ENCODE data around the gene DYNC1H1.
"Not testable (repeated sequence)": the region's sequence is repeated elsewhere in the genome, so short reads cannot be mapped to it uniquely, and the experiment has no call there.

DYNC1H1 gene

DNA sequence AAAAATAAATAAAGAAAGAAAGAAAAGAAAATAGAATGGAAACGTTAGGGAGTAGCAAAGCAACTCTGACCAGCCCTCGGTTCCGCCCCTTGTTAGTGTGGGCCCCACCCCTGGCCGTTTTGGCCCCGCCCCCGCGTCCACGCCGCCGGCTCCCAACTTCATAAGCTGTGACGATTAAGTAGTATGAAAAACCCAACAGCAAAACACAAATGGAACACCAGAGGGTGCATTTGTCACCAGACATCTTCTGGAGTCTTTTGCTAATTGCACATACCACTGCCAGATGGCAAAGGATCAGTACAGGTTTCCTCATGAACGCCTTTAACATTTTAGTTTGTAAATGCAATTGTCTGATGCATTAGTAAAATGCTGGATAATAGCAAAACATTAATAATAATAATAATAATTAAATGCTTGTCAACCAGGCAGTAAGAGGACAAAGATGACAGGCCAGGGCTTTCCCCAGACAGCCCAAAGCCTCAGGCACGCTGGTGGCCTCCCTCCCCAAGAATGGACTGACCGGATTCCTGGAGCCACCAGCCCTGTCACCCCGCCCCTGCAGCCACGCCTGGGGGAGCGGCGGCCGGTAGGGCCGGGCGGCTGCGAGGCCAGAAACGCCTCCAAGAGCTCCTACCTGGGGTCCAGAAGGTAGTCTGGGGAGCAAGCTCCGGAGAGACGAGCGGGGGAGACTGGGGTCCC is 98.9 kb downstream of the DYNC1H1 start:
- peak; percentile 32 to 53 (median 51) for DNase-seq (ENCODE audit: low read depth in 2 of 3, low spot score in 2 of 3)

DNA sequence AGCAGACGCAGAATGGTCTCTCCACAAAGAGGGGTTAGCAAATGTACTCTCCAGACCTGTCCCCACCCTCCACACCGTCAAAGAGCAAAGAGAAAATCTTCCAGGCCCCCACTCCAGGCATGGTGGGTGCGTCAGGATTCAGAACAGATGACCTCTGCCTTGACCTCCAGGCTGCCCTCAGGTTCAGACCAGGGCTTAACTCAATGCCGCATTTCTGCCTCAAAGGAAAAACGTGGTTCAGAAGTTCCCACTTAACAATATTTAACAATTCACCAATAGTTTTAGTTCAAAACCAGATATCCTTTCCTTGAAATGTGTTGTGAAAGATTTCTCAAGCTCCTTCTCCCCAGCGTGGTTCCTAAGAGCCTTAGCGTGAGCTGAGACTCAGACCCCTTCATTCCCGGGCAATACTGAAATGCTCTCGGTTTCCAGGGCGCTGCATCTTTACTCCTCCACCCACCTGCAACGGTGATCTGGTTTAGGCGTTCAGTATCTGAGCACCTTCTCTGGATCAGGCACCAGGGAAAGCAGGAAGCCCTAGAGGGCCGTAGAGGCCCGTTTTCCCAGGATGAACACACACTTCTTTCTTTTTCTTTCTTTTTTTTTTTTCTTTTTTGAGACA is 99.5 kb downstream of the DYNC1H1 start:
- no peak for DNase-seq (ENCODE audit: low read depth in 2 of 3, low spot score in 2 of 3)

DNA sequence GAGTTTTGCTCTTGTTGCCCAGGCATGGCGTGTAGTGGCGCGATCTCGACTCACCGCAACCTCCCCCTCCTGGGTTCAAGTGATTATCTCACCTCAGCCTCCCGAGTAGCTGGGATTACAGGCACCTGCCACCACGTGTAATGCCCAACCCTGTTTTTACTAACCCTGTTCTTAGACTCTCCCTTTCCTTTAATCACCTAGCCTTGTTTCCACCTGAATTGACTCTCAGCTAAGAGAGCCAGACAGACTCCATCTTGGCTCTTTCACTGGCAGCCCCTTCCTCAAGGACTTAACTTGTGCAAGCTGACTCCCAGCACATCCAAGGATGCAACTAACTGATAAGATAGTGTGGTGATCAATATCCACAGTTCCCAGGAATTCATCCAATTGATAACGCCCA is 100.2 kb downstream of the DYNC1H1 start:
- not testable (repeated sequence) for DNase-seq (ENCODE audit: low read depth in 2 of 3, low spot score in 2 of 3)

GRCh38 chr14:102066041-102066451 is 101.7 kb downstream of the DYNC1H1 start:
- DNase-seq (ENCODE audit: low read depth in 2 of 3, low spot score in 2 of 3): no peak

GRCh38 chr14:102071283-102071998 is 107.1 kb downstream of the DYNC1H1 start:
- DNase-seq (ENCODE audit: low read depth in 2 of 3, low spot score in 2 of 3): no peak

- DNase-seq (ENCODE audit: low read depth in 2 of 3, low spot score in 2 of 3): no peak
Observed at GRCh38 chr14:102074415-102074964, 110.1 kb downstream of the DYNC1H1 start.

- DNase-seq (ENCODE audit: low read depth in 2 of 3, low spot score in 2 of 3): no peak
Observed at GRCh38 chr14:102075155-102075554, 110.8 kb downstream of the DYNC1H1 start.

GRCh38 chr14:102077382-102077709 is 113.0 kb downstream of the DYNC1H1 start:
- no peak for DNase-seq (ENCODE audit: low read depth in 2 of 3, low spot score in 2 of 3)

DNA sequence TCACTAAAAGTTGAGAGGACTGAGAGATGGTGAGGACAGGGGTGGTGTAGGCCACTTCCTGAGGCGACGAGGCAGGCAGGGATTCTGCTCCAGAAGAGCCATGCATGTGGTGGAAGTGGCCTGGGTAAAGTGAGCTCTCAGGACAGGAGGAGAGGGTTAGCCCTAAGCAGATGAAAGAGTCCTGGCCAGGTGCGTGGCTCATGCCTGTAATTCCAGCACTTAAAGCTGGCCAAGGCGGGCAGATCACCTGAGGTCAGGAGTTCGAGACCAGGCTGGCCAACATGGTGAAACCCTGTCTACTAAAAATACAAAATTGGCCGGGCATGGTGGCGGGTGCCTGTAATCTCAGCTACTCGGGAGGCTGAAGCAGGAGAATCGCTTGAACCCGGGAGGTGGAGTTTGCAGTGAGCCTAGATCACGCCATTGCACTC is 114.0 kb downstream of the DYNC1H1 start:
- DNase-seq (ENCODE audit: low read depth in 2 of 3, low spot score in 2 of 3): not testable (repeated sequence)

- DNase-seq (ENCODE audit: low read depth in 2 of 3, low spot score in 2 of 3): no peak
Observed at GRCh38 chr14:102078831-102079699, 114.7 kb downstream of the DYNC1H1 start.

DNA sequence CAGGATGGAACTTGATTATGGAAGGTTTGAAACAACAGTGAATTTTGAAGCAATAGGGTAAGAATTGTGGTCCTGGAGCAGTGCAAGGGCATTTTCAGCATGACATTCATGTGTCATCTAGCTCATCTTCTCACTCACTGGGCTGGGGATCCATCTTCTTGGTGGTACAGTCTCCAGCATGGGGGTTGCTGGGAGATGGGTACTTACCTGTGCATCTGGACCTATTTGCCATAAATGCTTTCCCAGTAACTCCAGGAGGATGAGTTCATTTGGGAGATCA is 115.3 kb downstream of the DYNC1H1 start:
- no peak for DNase-seq (ENCODE audit: low read depth in 2 of 3, low spot score in 2 of 3)

DNA sequence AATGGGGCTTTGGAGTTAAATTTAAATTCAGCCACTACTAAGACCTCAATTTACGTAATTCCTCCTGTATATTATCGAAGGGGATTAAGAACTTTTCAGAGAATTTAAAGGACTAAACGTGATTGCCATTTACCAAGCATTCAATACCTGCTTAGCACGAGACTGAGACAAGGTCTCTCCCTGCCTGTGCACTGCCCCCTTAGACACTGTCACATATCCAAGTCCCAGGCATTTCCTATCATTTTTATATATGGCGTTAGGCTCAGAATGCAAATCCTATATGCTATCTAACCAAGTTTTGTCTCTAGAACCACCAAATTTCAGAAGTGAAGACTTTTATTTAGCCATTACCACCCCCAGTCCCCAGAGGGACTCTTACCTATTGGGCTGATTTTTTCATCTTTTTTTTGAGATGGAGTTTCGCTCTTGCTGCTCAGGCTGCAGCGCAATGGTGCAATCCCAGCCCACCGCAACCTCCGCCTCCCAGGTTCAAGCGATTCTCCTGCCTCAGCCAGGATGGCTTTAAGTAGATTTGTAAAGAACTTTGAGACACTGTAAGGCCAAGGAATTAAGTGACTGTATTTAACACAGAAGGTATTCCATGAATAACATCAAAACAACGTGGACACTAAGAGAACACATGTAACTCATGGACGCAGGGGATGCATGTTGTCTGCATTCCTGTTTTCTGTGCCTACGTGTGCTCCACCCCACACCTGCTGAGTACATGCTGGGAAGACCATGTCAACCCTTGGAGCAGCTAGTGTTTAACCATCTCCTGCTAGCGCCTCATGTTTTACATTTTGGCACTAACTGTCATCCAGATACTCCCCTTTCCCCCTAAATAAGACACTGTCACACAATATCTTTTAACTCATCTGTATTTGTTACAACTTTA is 116.1 kb downstream of the DYNC1H1 start:
- DNase-seq (ENCODE audit: low read depth in 2 of 3, low spot score in 2 of 3): no peak

DNA sequence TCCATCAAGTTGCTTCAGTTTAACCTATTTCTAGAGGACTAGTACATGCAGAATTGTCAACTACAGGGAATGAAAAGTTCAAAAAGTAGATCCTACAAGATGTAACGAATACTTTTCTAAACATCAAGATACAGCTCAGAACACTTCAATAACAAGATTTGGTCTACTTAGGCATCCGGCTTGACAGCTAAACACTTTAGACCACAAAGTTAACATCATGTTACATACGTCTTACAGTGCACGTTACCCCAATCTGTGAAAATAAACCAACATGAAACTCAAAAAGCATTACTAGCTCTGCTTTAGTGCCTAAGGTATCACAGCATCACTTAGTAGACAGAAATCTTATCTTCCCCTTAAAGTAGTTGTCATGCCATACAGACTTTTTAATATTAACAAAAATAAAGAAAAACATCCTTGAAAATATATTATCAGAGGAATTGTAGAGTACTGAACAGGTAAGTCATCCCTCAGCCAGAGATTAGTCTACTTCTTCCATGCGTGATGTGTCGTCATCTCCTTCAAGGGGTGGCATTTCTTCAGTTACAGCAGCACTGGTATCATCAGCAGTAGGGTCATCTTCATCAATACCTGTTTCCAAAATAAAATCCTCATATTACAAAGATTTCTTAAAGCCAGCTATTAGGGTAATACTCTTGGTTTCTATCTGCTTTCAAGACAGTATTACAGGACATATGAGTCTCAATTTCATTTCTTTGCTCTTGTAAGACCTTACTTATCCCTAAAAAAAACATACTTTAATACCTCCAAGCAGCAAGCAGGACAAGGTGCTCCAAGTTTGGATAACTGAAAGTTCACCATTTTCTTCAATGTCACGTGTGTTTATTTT is 117.1 kb downstream of the DYNC1H1 start:
- DNase-seq (ENCODE audit: low read depth in 2 of 3, low spot score in 2 of 3): no peak

GRCh38 chr14:102084522-102084921 is 120.1 kb downstream of the DYNC1H1 start:
- DNase-seq (ENCODE audit: low read depth in 2 of 3, low spot score in 2 of 3): not testable (repeated sequence)

GRCh38 chr14:102084931-102085330 is 120.6 kb downstream of the DYNC1H1 start:
- DNase-seq (ENCODE audit: low read depth in 2 of 3, low spot score in 2 of 3): no peak

DNA sequence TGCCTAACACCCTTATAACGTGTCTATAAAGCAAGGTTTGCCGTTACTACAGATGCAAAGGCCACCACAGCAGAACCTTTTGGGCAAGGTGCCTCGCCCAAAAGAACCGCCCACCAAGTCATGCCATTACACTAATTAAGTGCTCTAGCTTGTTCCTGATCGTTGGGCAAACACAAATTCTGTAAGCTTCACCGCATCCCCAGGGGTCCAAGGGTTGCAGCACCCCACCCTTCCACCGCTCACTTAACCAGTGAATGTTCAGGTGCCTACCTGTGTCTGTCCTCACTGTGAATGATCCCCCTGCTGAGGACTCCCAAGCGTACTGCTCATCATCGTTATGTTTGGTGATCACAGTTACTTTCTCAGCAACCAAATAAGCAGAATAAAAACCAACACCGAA is 121.1 kb downstream of the DYNC1H1 start:
- DNase-seq (ENCODE audit: low read depth in 2 of 3, low spot score in 2 of 3): no peak

DNA sequence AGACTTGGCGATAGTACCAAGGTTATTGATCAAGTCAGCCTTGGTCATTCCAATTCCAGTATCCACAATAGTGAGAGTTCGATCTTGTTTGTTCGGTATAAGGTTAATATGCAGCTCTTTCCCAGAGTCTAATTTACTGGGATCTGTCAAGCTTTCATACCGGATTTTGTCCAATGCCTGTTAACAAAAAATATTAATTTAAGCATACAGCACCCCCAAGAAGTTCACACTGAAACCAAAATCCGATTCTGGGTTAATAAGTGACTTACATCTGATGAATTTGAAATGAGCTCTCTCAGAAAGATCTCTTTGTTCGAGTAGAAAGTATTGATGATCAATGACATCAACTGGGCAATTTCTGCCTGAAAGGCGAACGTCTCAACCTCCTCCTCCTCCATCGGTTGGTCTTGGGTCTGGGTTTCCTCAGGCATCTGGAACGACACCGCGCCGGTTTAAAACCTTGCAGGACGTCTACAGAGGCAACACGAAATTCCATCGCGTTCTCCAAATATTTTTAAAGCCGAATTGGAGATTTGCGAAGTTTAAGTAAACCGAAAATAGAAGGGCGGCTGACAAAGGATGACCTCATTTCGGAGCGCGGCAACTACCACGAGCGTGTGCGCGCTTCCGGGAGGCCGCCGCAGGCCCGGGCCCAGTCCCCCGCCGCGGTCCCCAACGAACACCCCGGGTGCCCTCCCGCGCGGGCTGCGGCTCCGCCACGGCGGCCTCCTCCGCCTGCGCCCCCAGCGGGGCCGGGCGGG is 121.8 kb downstream of the DYNC1H1 start:
- DNase-seq (ENCODE audit: low read depth in 2 of 3, low spot score in 2 of 3): no peak

DNA sequence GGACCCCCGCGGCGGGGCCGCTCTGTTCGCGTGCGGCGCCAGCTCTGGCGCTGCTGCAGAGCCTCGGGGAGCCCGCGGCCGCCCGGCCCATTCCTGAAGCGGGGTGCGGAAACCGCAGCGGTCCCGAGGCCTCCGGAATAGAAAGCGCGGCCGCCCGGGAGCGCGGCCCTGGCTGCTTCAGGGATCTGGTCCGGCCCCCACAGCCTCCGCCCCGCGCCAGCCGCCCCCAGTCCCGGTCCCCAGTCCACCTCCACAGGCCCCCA is 122.3 kb downstream of the DYNC1H1 start:
- no peak for DNase-seq (ENCODE audit: low read depth in 2 of 3, low spot score in 2 of 3)

All from activated CD8-positive, alpha-beta memory T cell treated with anti-CD3 and anti-CD28 coated beads for 48 hours (primary cell).